HG02852 (cell line): ENCODE results near the gene DNM2.
"Not testable (repeated sequence)": the region's sequence is repeated elsewhere in the genome, so short reads cannot be mapped to it uniquely, and the experiment has no call there.

ENCODE experiments used
- ATAC-seq: cut with Tn5 transposase; IDR thresholded peaks from one replicate; pipeline ENCODE4 v1.9.1; 2021; ENCODE audit warnings: mild to moderate bottlenecking, moderate library complexity; ENCODE audit not compliant: unreplicated experiment

The DNM2 gene

GRCh38 chr19:10724573-10725071 is 6.7 kb downstream of the DNM2 start:
- no peak for ATAC-seq

DNA sequence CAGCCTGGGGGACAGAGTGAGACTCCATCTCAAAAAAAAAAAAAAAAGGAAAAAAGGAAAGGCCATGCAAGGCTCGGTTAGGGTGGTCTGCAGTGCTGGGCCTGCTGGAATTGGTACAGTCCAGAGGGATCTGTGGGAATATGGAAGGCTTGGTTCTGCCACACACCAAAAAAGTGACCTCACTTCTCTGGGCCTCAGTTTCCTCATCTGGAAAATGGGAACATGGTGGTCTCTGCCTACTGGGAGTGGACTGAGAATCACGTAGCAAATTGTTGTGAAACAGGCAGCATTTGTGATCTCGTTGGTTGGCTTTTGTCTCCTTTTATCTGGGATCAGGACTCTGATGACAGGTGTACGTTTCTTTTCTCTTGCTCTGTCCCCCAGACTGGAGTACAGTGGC is 7.5 kb downstream of the DNM2 start:
- ATAC-seq: no peak

DNA sequence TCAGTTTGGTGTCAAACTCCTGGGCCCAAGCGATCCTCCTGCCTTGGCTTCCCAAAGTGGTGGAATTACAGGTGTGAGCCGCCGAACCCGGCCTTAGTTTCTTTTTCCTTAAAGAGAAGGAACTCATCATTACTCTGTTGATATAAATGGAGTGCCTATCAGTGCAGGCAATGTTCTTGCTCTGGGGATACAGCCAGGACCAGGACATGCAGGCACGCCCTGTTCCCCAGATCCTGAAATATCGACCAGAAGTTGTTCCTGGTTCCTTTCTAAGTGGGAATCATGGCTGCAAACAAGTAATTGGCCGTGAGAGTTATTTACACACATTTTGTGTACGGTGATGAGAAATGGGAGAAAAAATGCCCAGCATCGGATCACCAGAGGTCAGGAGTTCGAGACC is 8.4 kb downstream of the DNM2 start:
- ATAC-seq: no peak

DNA sequence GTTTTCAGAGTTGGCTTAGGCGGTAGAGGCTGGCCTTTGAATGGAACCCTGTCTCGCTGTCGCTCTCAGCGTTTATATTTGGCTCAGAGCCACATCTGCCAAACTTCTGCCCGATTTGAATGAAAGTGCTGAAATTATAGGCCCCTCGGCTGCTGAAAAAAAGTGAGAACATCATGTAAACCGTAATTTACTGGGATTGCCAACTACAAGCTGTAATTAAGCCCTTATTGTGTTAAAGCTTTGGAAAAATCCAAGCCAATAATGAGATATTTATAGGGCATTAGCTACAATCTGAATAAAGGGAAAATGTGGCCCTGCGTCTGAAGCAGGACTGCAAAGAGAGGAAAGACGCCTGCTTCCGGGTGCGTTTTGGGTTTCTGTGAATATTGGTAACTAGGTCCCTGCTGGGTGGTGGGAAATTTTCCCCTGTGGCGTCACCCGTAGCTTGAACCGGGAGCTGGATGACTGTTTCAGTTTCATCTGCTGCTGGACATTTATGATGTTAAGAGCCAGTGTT is 9.9 kb downstream of the DNM2 start:
- no peak for ATAC-seq

GRCh38 chr19:10729411-10729810 is 11.5 kb downstream of the DNM2 start:
- ATAC-seq: no peak

DNA sequence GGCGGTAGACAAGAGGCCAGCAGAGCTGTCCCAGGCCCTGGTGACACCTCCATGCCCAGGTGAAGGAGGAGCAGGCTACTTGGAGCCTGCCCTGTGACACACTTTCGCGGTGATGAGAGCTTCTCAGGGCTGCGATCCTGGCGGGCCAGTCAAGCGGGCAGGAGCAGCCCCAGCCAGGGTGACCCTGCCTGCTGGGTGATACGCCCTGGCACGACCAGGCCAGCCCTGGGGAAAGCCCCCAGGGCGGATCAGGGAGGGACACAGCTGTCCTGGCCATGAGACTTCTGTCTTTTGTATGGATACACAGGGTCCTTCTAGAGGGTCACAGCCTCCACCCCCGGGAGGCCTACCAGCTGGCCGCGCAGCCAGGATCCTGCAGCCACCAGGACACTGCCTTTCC is 13.1 kb downstream of the DNM2 start:
- ATAC-seq: no peak

DNA sequence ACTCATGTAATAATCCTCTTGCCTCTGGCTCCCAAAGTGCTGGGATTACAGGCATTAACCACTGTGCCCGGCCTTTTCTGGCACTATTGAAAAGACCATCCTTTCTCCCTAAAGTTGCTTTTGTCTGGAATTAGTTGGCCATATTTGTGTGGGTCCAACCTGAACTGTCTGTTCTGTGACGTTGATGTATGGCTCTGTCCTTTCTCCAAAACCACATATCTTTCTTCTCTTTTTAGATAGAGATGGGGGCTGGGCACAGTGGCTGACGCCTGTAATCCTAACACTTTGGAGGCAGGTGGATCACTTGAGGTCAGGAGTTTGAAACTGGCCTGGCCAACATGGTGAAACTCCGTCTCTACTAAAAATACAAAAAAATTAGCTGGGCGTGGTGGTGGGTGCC is 17.9 kb downstream of the DNM2 start:
- no peak for ATAC-seq

GRCh38 chr19:10736189-10736588 is 18.3 kb downstream of the DNM2 start:
- no peak for ATAC-seq

GRCh38 chr19:10736916-10737551 is 19.2 kb downstream of the DNM2 start:
- no peak for ATAC-seq

- ATAC-seq: no peak
Measured at GRCh38 chr19:10737722-10738121, 19.8 kb downstream of the DNM2 start.

GRCh38 chr19:10740798-10741197 is 22.9 kb downstream of the DNM2 start:
- ATAC-seq: no peak

DNA sequence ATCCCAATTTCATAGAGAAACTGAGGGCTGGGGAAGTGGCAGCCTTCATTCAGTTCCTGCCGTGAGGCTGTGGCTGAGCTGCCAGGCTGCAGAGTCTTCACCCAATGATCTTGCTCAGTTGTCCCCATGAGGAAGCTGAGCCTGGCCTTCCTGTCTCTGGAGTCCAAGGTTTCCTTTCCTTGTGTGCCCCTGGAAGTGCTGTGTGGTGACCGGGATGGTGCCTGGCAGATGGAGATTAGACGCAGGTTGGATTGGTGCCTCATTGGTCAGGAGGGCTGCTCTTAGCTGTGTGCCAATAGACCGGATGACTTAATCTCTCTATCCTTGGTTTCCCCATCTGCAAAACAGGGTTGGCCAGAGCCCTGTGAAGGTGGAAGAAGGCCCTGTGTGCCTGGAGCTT is 24.6 kb downstream of the DNM2 start:
- no peak for ATAC-seq

GRCh38 chr19:10744253-10744798 is 26.4 kb downstream of the DNM2 start:
- no peak for ATAC-seq

DNA sequence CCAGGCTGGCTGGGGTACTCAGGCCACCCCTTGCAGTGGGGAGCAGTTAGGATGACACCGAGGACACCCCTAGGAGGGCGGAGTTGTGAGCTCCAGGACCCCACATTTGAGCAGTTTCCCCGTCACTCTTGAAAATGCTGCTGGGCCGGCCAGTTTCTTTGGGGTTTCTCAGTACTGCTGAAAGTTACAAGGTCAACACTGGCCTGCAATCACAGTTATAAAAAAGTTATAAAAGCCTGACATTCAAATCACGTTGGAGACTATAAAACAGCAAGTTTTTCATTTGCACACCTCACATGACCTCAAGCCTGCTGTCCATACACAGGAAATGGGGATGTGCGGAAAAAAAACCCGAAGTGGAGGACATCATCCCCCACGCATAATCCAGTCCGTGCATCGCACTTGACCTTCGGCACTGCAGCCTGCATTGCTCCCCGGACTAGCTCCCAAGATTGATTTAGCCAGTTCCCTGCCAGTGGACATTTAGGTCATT is 27.0 kb downstream of the DNM2 start:
- ATAC-seq: no peak

- ATAC-seq: not testable (repeated sequence)
Measured at GRCh38 chr19:10746437-10746836, 28.6 kb downstream of the DNM2 start.

DNA sequence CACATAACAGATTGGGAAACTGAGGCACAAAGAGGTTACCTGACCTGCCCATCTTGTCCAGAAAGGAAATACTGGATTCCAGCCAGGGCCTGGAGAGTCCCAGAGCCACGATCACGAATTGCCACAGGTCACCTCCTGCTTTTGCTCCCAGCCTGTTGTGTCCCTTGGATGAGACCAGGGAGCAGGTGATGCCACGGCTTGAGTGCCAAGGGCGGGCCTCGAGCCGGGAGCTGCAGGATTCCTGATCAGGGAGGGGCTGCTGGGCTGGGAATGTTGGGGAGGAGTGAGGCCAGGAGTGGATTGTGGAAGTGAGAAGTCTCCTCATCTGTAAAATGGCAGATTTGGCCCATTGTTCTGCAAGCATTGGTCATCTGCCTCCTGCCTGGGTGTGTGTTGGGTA is 29.4 kb downstream of the DNM2 start:
- no peak for ATAC-seq

- ATAC-seq: no peak
Measured at GRCh38 chr19:10747674-10748073, 29.8 kb downstream of the DNM2 start.

- no peak for ATAC-seq
Measured at GRCh38 chr19:10748195-10748926, 30.5 kb downstream of the DNM2 start.

- no peak for ATAC-seq
Measured at GRCh38 chr19:10748927-10749434, 31.1 kb downstream of the DNM2 start.

GRCh38 chr19:10749435-10750384 is 31.8 kb downstream of the DNM2 start:
- no peak for ATAC-seq
